Measurements from ENCODE around the gene STXBP2. TPM values are rescaled to one million over a fixed set of nuclear protein-coding genes. Genes with fewer than 3 reads are reported as not detected.

The STXBP2 gene
- total RNA-seq, 2 experiments from 2014 or later, result 75.2 to 83.0 TPM

DNA sequence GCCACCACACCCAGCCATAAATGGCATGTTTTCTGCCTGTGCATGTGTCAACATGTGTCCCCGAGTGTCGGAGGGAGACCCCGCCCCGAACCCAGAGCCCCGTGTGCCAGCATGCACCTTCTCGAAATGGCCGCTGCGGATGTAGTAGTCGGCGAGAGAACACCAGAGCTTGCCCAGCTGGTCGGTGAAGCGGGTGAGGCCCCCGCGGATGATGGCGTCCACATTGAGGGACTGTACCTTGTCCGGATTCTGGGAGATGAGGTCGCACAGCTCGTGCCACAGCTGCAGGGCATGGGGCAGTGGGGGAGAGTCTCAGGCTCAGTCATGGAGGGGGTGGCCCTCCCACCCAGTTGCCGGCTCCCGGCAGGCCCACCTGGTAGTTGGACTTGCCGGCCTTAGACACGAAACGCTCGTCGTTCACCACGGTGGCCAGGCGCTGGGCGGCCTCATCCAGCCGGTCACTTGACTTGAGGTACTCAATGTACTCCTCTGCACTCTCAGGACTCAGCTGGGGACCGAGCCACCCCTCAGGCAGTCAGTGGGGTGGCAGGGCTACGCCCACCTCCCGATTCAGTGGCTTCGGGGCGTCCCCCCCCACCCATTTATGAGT, 11.0 kb upstream of the STXBP2 start:
- DNase-seq, result no peak
- H3K27me3 Mint-ChIP-seq, result no peaks in the 10 kb centered on the region
- peaks cover 30% of the 10 kb centered on the region for H3K36me3 Mint-ChIP-seq (ENCODE audit: low read depth)
- H3K4me3 Mint-ChIP-seq, result no peak overlapping the region
- peaks cover 30% of the 10 kb centered on the region for H3K4me1 Mint-ChIP-seq
- intact Hi-C loops (cut with DNase I, micrococcal nuclease), result loop anchor here in 1 of 2 experiments (5.0 kb wide), 1 partner anchor 1254 kb away; the partner anchor contains the start of gene ALKBH7
- CTCF ChIA-PET, result interaction anchor here (0.7 kb wide), 2 partner anchors 34 to 260 kb away, joined by 3 to 4 read pairs; no protein-coding TSS in a partner anchor
- H3K27ac Mint-ChIP-seq, result no peak overlapping the region
- POLR2A ChIA-PET, result interaction anchor here (0.6 kb wide), 1 partner anchor 198 kb away, joined by 4 read pairs; no protein-coding TSS in a partner anchor
- H3K9me3 Mint-ChIP-seq (ENCODE audit: low read depth), result no peaks in the 10 kb centered on the region
- no peak for ATAC-seq

DNA sequence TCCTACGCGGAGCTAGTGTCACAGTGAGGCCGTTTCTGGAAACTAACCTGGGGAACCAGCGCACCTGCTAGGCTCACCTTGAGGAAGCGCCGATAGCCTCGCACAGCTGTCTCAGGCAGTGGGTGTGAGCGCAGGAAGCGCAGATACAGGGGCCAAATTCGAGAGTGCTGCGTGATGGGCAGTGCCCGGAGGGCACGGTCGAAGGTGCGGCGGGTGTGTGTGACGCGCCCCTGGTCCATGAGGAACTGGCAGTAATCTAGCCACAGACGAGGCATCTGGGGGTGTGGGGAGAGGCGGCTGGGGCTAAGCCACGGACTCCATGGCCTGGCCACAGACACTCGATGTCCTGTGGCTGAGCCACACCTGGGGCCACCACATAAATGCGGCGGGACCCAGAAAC, 9.7 kb upstream of the STXBP2 start:
- no peaks in the 10 kb centered on the region for H3K27me3 Mint-ChIP-seq
- POLR2A ChIA-PET, result interaction anchor here (0.6 kb wide), 2 partner anchors 40 to 277 kb away, joined by 3 to 4 read pairs; partner anchors contain the start of gene MAP2K7
- H3K27ac Mint-ChIP-seq, result no peak overlapping the region
- DNase-seq (no peak), ATAC-seq (no peak)
- H3K9me3 Mint-ChIP-seq (ENCODE audit: low read depth), result no peaks in the 10 kb centered on the region
- no peak overlapping the region for H3K4me3 Mint-ChIP-seq
- H3K36me3 Mint-ChIP-seq (ENCODE audit: low read depth), result peaks cover 28% of the 10 kb centered on the region
- CTCF ChIA-PET, result interaction anchor here (1.1 kb wide), 1 partner anchor 59 kb away, joined by 3 read pairs; no protein-coding TSS in a partner anchor
- intact Hi-C loops (cut with DNase I, micrococcal nuclease), result loop anchor here in 1 of 2 experiments (5.0 kb wide), 1 partner anchor 1255 kb away; the partner anchor contains the start of gene ALKBH7
- H3K4me1 Mint-ChIP-seq, result peaks cover 32% of the 10 kb centered on the region

DNA sequence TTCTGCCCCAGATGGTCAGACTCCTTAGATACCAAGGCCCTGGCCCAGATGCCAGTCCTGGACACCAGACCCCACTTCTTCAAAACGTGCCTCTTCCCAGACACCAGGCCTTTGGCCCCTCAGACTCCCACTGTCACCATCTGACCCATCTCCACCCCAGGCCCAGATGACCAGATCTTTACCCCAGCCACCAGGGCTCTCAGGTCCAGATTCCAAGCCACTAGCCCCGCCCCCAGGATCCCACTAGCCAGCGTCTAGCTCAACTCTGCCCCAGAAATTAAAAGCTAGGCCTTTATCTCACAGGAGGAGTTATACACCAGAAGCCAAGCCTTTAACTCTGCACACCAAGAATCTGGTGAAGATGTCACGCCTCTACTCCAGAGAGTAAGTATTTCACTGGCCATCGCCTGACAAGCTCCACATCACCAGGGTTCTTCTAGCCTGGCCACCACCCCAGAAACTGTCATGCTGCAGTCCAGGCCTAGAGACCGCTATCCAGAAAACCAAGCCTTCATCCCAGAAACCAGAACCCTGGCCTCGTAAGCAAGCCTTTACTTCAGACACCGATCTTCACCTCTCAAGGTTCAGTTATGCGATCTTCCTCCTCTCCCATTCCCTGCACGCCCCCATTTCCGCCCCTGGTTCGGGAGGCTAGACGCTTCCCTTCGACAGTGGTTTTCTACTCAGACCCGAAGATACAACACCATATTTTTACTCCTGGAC, 8.2 kb upstream of the STXBP2 start:
- no peaks in the 10 kb centered on the region for H3K9me3 Mint-ChIP-seq (ENCODE audit: low read depth)
- no peaks in the 10 kb centered on the region for H3K27me3 Mint-ChIP-seq
- ChIA-PET CTCF (interaction anchor here (1.2 to 1.9 kb wide), 4 partner anchors 24 to 288 kb away, joined by 4 to 14 read pairs (median 6); partner anchors contain the start of gene TRAPPC5), POLR2A (interaction anchor here (0.6 to 1.2 kb wide), 5 partner anchors 9 to 315 kb away, joined by 3 to 6 read pairs (median 3); partner anchors contain the start of gene TIMM44)
- H3K36me3 Mint-ChIP-seq (ENCODE audit: low read depth), result peaks cover 26% of the 10 kb centered on the region
- peaks cover 32% of the 10 kb centered on the region for H3K4me1 Mint-ChIP-seq
- peak overlapping the region; percentile 88 for H3K4me3 Mint-ChIP-seq
- ATAC-seq (no peak), DNase-seq (no peak)
- H3K27ac Mint-ChIP-seq, result peak overlapping the region; percentile 97
- intact Hi-C loops (cut with DNase I, micrococcal nuclease), result loop anchor here (1.0 to 5.0 kb wide), 14 partner anchors 9 to 1256 kb away; partner anchors contain the start of genes STXBP2 (in 2 of the 2), ALKBH7 (in 1 of the 2), MAP2K7 (in 1 of the 2) and MCOLN1 (in 1 of the 2)

DNA sequence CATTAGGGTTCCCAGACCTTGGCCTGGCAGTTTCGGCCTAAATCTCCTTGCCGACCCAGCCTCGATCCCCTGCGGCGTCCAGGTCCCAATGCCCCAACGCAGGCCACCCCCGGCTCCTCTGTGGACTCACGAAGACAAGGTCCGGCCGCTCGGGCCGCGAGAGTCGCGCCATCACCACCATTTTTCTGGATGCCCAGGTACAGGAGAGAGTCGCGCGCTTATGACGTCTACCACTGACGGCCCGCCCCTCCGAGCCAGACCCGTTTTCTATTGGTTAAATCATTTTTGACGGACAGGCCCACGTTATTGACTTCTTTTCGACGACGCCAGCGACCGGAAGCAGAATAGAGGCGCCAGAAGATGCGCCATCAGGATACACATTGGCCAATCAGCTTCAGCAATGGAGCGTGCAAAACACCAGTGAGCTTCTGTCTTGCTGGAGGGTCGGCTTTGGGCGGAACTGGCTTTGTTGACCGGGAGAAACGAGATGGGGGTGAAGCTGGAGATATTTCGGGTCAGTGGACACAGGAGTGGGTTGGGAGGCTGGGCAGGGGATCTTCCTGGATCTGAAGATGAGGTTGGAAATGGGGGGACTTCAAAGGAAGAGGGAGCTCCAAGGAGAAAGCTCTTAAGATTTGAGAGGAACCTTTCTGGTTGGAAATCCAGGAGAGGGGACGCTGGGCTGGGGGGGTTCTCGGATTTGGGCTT, 7.4 kb upstream of the STXBP2 start, which contains the start of the genes PET100 and XAB2:
TSS of gene PET100 (plus strand) at position 447 of the 708 bp plus-strand sequence. CDS start at position 488, 41 bp downstream.
TSS of gene XAB2 (minus strand) at position 199 of the 708 bp plus-strand sequence. CDS start at position 181, 18 bp downstream.
- Mint-ChIP-seq H3K4me3 (peak within 1 kb of the TSS; percentile 88), H3K4me1 (peaks cover 32% of the 10 kb centered on the region), H3K27ac (peak within 1 kb of the TSS; percentile 97), H3K27me3 (no peaks in the 10 kb centered on the region), H3K9me3 (ENCODE audit: low read depth) (no peaks in the 10 kb centered on the region), H3K36me3 (ENCODE audit: low read depth) (peaks cover 26% of the 10 kb centered on the region)
- ATAC-seq (peak; percentile 99), DNase-seq (peak; percentile 97)
- intact Hi-C loops (cut with DNase I, micrococcal nuclease), result loop anchor here (1.0 to 5.0 kb wide), 14 partner anchors 8 to 1257 kb away; partner anchors contain the start of genes STXBP2 (in 2 of the 2), ALKBH7 (in 1 of the 2), MAP2K7 (in 1 of the 2) and MCOLN1 (in 1 of the 2)
- CTCF ChIA-PET, result interaction anchor here (1.2 to 1.9 kb wide), 5 partner anchors 23 to 289 kb away, joined by 4 to 14 read pairs (median 5); partner anchors contain the start of gene TRAPPC5
- POLR2A ChIA-PET, result interaction anchor here (1.0 to 1.2 kb wide), 5 partner anchors 9 to 314 kb away, joined by 3 to 6 read pairs (median 4); partner anchors contain the start of gene TIMM44

DNA sequence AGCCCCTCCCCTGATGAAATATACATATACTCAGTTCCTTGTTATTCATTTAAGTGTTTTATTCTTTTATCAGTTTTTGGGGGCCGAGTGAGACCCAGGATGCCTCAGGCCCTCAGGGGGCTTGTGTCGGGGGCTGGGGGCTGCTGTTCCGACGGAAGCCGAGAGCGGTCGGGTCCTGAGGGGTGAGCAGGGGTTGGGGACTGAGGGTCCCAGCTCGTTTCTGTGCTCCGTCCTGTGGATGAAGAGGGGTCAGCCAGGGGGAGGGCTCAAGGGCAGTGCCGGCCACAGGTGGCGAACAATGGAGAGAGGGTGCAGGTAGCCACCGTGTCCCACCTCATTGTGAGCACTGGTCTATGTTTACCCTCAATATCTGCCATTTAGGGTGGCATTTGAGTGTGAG, 5.3 kb upstream of the STXBP2 start:
- H3K27ac Mint-ChIP-seq, result no peak overlapping the region
- CTCF ChIA-PET, result no interaction called here
- POLR2A ChIA-PET, result no interaction called here
- no peak for DNase-seq
- H3K4me1 Mint-ChIP-seq, result peaks cover 38% of the 10 kb centered on the region
- H3K27me3 Mint-ChIP-seq, result no peaks in the 10 kb centered on the region
- H3K36me3 Mint-ChIP-seq (ENCODE audit: low read depth), result peaks cover 26% of the 10 kb centered on the region
- H3K4me3 Mint-ChIP-seq, result no peak overlapping the region
- intact Hi-C loops (cut with DNase I, micrococcal nuclease), result no loop called here
- ATAC-seq, result no peak
- no peaks in the 10 kb centered on the region for H3K9me3 Mint-ChIP-seq (ENCODE audit: low read depth)

DNA sequence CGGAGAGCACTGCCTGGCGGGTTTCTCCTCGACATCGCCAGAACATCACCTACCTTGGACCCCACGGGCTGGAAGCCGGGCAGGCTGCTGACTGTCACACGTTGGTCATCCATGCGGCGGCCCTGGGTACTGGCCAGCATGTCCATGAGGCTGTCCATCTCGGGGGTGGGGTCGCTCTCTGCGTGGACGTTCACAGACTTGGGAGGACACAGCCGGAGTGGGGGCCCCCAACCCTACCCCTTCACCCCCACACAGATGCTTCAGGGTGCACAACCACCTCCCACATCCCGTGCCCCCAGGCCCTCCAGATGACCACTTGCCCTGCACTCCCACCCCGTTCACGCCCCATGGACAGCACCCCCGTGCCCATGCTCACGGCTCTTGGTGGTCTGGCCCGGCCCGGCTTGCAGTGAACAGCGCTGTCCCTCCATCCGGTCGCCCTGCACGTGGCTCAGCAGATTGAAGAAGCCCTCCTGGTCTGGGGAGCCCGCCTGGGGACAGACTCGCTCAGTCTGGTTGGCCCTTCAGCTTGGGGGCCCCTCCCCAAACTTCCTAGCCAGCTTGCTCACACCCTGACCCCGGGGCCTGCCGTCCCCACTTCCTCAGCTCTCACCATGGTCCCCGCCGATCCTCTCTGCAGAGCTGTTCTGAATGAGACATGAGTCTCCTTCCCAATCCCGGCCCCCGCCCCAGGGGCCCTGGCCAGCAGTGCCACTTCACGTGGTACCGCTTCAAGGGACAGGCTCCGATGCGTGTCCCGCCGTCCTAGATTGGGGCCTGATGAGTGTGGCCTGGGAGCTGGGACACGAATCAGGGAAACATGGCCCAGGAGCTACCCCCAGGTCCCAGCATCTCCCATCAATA, 4.3 kb upstream of the STXBP2 start:
- intact Hi-C loops (cut with DNase I, micrococcal nuclease), result no loop called here
- H3K27ac Mint-ChIP-seq, result no peak overlapping the region
- POLR2A ChIA-PET, result no interaction called here
- H3K9me3 Mint-ChIP-seq (ENCODE audit: low read depth), result no peaks in the 10 kb centered on the region
- no peaks in the 10 kb centered on the region for H3K27me3 Mint-ChIP-seq
- DNase-seq (no peak), ATAC-seq (no peak)
- H3K4me1 Mint-ChIP-seq, result peaks cover 40% of the 10 kb centered on the region
- H3K4me3 Mint-ChIP-seq, result no peak overlapping the region
- CTCF ChIA-PET, result interaction anchor here (0.8 kb wide), 1 partner anchor 20 kb away, joined by 3 read pairs; no protein-coding TSS in a partner anchor
- peaks cover 21% of the 10 kb centered on the region for H3K36me3 Mint-ChIP-seq (ENCODE audit: low read depth)

DNA sequence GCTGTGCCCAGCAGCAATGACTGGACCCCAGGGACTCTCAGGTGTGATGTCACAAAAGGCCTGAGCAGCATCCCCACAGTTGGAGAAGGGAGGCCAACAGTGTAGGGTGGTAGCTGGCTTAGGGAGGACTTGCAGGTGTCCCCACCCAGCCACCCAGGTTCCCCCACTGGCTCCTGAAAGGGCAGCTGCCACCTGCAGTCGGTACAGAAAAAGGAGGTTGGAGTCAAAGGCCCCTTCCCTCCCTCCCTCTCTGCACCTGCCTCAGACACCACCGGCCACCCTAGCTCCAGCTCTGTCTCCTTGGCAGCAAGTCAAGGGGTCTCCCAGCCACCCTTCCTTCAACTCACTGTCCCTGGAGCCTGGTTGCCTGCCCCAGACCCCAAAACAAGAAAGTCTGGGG, 3.2 kb upstream of the STXBP2 start, which contains the start of gene PCP2:
TSS of gene PCP2 (minus strand) at position 22 of the 400 bp plus-strand sequence. CDS start 262 bp downstream, outside the sequence.
- CTCF ChIA-PET, result interaction anchor here (0.5 kb wide), 1 partner anchor 1123 kb away, joined by 3 read pairs; no protein-coding TSS in a partner anchor
- intact Hi-C loops (cut with DNase I, micrococcal nuclease), result no loop called here
- no peak for ATAC-seq
- H3K4me3 Mint-ChIP-seq, result no peak within 1 kb of the TSS
- peaks cover 19% of the 10 kb centered on the region for H3K36me3 Mint-ChIP-seq (ENCODE audit: low read depth)
- no peaks in the 10 kb centered on the region for H3K27me3 Mint-ChIP-seq
- peaks cover 34% of the 10 kb centered on the region for H3K4me1 Mint-ChIP-seq
- H3K27ac Mint-ChIP-seq, result no peak within 1 kb of the TSS
- POLR2A ChIA-PET, result no interaction called here
- no peak for DNase-seq
- no peaks in the 10 kb centered on the region for H3K9me3 Mint-ChIP-seq (ENCODE audit: low read depth)

DNA sequence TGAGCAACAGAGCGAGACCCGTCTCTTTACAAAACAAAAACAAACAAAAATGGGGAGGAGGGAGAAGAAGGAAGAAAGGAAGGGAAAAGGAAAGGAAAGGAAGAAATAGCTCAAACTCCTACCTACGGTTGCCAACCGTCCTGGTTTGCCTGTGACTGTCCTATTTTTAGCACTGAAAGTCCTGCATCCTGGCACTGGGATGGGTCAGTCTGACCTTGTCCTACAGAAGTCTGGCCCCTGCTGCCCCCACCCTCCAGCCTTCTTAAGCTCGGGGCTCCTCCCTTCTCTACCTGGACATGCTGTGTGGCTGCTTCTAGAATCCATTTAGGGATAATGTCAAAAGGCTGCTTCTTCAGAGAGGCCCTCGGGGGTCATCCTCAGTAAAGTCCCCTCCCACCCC, 1.2 kb upstream of the STXBP2 start:
- CTCF ChIA-PET, result interaction anchor here (1.7 kb wide), 1 partner anchor 45 kb away, joined by 7 read pairs; the partner anchor contains the start of gene TRAPPC5
- Mint-ChIP-seq H3K4me3 (peak overlapping the region; percentile 78), H3K4me1 (peaks cover 26% of the 10 kb centered on the region), H3K36me3 (ENCODE audit: low read depth) (peaks cover 21% of the 10 kb centered on the region), H3K9me3 (ENCODE audit: low read depth) (peaks cover 7% of the 10 kb centered on the region), H3K27me3 (no peaks in the 10 kb centered on the region), H3K27ac (peak overlapping the region; percentile 47)
- ATAC-seq (no peak), DNase-seq (no peak)
- POLR2A ChIA-PET, result no interaction called here
- intact Hi-C loops (cut with DNase I, micrococcal nuclease), result loop anchor here in 1 of 2 experiments (2.0 kb wide), 1 partner anchor 233 kb away; no protein-coding TSS in a partner anchor

DNA sequence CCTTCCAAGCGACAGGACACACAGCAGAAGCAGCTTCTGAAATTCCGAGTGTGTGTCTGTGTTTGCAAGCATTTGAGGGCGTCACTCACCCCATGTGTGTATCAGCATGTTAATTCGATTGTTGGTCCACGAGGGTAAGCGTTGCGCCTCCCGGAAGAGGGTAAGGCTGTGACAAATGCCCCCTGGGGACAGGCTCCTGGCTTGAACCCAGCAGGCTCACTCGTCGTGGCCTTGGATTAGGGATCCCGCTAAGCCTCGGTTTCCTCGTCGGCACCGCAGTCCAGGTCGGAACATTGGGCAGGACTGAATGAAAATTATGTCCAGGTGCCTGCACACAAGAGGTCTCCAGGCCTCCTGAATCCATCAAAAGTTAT, 606 bp upstream of the STXBP2 start:
- H3K36me3 Mint-ChIP-seq (ENCODE audit: low read depth), result peaks cover 21% of the 10 kb centered on the region
- peaks cover 22% of the 10 kb centered on the region for H3K4me1 Mint-ChIP-seq
- no peaks in the 10 kb centered on the region for H3K27me3 Mint-ChIP-seq
- ChIA-PET POLR2A (no interaction called here), CTCF (interaction anchor here (1.7 kb wide), 1 partner anchor 45 kb away, joined by 7 read pairs; the partner anchor contains the start of gene TRAPPC5)
- peak overlapping the region; percentile 78 for H3K4me3 Mint-ChIP-seq
- intact Hi-C loops (cut with DNase I, micrococcal nuclease), result loop anchor here in 1 of 2 experiments (2.0 kb wide), 1 partner anchor 232 kb away; no protein-coding TSS in a partner anchor
- ATAC-seq, result no peak
- H3K9me3 Mint-ChIP-seq (ENCODE audit: low read depth), result peaks cover 7% of the 10 kb centered on the region
- DNase-seq, result no peak
- H3K27ac Mint-ChIP-seq, result peak overlapping the region; percentile 86
